ENCODE results near the gene NFYC.
"Not testable (repeated sequence)": the region's sequence is repeated elsewhere in the genome, so short reads cannot be mapped to it uniquely, and the experiment has no call there.

The NFYC gene

DNA sequence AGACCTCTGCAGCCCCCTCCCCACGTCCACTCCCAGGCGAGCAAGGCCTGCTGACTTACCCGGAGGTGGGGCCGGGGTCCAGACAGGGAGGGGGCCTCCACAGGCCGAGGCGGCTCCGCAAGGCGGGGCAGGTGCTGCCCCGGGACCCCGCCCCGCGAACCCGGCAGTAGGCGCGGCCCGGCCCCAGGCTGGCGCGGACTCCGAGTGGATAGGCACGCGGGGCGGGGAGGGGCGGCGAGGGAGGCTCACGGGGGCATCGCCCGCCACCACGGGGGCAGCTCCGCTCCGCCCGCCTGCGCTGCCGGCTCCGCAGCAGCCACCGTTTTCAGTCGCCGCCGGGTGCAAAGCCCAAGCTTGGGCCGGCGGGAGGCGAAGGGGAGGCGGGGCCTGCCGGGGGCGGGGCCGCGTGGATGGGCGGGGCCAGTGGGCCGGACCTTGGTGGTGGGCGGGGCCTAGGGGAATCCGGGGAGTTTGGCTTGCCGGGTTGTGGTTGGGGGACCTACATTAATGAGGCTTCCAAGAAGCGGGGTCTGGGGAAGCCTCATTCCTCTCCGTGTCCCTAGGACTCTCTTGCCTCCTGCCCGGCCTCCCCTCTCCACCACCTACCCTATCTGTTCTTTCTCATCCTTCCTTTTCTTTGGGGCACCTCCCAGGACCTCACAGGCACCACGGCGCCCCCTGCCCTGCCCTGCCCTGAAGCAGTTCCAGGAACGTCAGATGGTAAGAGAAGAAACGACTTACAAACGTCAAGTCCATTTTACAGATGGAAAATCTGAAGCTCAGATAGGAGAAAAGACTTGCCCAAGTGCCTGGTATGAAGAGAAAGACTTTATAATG, 26.0 kb upstream of the NFYC start, which contains the start of gene RIMS3:
RIMS3 (minus strand) TSS at position 348 of the 837 bp plus-strand sequence. CDS start 23,757 bp downstream, outside the sequence.
- DNase-seq: peak; percentile 64

DNA sequence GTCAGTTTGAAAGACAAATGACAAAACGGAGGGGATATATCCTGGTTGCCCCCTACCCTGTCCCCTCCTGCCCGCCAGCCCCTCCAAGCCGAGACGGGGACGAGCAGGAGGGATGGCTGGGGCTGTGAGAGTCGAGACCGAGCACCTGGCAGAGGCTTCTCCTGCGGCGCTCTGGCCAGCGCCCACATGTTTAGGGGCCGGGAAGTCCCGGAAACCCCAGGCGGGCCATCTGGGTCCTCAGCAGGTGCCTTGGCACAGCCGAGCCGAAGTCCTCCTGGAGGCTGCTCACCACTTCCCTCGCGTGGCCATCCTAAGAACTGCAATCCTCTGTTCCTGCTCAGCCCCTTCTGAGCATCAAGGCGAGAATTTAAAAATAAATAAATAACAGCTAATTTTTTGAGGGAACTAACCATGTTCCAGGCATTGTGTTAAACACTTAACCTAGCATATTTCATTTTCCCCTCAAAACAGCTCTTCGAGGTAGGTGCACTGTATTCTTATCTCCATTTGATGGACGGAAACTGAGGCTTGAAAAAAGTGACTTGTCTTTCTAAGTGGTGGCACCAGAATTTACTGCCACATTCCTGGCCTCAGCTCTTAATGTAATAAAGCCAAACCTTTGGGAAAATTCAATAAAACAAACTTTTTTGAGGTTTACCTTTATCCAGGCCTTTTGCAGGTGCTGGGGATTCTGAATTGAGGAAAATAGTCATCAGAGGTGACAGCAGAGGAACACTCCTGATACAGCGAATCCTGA, 22.6 kb upstream of the NFYC start:
- DNase-seq: peak; percentile 60

- no peak for DNase-seq
These were observed 18.1 kb upstream of the NFYC start for GRCh38 chr1:40673452-40673851.

DNA sequence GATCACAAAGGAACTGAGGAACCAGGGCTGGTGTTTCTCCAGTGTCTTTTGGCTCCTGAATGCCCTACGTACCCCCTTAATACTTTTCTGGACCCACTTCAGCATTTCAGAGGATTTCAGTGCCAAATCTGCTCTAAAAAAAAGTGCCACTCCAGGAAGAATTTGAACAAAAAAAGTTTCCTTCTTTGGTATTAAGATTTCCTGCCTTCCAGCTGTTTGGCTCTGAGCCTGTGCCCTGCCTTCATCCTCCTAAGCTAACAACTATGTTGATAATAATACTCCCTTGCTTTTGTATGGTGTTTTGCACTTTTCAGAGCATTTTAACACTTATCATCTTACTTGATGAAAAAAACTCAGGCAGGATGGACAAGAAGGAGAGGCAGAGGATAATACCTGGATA, 15.0 kb upstream of the NFYC start:
- no peak for DNase-seq

DNA sequence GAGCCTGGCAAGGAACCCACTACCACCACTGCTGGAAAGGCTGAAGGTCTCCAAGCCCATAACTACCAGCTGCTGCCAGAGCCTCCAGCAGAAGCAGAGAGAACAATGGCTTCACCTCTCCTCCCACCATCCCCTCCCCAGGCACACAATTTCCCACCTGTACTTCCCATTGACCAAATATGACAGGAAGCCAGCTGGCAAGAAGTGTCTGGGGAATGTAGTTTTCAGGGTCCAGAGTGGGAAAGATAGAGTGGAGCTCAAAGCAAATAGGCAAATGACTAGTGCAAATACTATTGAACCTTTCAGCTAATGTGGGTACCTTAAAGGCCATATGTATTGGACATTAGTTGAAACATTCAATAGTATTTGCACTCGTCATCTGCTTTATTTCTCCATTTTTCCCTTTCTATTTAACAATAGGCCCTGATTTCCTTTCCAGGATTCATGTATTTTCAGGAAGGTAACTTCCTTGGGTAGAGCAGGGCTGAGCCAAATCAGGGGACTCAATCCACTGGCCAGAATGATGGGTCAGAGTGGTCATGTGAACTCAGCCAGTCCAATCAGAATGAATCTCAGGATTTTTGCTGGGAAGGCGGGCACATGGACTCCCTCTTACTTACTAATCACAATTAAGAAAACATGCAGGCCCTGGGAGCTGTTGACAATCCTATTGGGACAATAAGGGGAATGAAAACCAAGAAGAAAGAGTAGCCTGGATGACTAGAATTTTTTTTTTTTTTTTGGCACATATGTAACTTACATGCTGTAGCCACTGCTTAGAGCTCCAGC, 12.1 kb upstream of the NFYC start:
- DNase-seq: no peak

GRCh38 chr1:40684669-40685068, 6.8 kb upstream of the NFYC start:
- peak; percentile 73 for DNase-seq

DNA sequence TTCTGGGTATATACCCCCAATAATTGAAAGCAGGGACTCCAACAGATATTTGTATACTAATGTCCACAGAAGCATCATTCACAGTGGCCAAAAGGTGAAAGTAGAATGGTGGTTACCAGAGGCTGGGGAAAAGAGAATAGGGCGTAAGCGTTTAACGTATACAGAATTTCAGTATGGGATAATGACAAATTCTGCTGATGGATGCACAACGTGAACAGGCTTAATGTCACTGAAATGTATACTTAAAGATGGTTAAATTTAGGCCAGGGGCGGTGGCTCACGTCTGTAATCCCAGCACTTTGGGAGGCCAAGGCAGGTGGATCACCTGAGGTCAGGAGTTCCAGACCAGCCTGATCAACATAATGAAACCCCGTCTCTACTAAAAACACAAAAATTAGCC, 4.4 kb upstream of the NFYC start:
- DNase-seq: no peak

DNA sequence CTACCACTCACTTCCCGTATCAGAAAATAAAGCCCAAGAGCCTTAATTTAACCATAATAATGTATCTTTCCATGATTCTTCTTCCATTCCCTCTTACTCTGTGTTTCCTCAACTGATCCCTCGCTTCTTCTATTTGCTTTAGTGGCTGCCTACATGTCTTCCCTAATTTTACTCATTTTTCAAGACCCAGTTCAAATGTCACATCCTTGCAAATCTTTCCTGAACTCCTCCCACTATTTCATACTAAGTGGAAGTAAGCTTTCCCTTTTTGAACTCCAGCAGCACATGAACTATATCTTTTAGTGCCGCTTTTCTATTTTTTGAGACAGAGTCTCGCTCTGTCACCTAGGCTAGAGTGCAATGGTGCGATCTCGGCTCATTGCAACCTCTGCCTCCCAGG, 3.8 kb upstream of the NFYC start:
- no peak for DNase-seq

- no peak for DNase-seq
These were observed 1.8 kb upstream of the NFYC start for GRCh38 chr1:40689737-40690136.

- DNase-seq: no peak
These were observed 550 bp upstream of the NFYC start for GRCh38 chr1:40690771-40691537.

- no peak for DNase-seq
These were observed 958 bp downstream of the NFYC start for GRCh38 chr1:40692429-40692895.

- DNase-seq: no peak
These were observed 1.9 kb downstream of the NFYC start for GRCh38 chr1:40693425-40693824.

GRCh38 chr1:40694353-40694874, 2.9 kb downstream of the NFYC start:
- DNase-seq: no peak

DNA sequence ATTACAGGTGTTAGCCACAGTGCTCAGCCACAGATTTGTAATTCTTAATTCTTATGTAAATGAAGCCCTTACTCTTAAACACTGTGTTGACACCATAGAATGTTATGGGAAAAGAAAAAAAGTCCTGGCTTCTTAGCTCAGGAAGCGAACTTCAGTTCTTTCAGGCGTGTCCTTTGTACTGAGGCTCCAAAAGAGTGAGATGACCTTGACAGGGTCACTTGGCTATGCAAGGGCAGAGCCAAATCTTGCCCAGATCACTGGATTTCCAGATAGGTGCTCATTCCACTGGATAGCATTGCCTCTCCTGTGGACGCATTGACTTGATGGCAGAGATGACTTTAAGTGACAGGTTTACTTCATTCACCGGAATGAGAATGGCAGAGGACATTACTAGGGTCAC, 4.8 kb downstream of the NFYC start:
- no peak for DNase-seq

GRCh38 chr1:40697436-40697835, 5.9 kb downstream of the NFYC start:
- no peak for DNase-seq

- DNase-seq: no peak
These were observed 8.3 kb downstream of the NFYC start for GRCh38 chr1:40699787-40700186.

- no peak for DNase-seq
These were observed 10.2 kb downstream of the NFYC start for GRCh38 chr1:40701684-40702083.

- not testable (repeated sequence) for DNase-seq
These were observed 11.3 kb downstream of the NFYC start for GRCh38 chr1:40702810-40703209.

DNA sequence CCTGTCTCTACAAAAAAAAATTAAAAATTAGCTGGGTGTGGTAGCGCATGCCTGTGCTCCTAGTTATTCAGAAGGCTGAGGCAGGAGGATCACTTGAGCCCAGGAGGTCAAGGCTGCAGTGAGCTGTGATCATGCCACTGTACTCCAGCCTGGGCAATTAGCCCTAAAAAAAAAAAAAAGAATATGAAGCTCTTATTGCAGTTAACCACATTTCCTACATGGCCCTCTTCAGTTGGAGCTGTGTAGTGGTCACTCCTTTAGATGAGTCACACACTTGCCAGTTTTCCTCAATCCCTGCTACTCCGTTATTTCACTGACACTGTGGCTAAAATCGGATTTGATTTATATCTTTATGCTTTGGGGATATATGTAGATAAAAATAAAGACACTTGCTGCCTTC, 11.8 kb downstream of the NFYC start:
- DNase-seq: peak; percentile 73

- no peak for DNase-seq
These were observed 13.6 kb downstream of the NFYC start for GRCh38 chr1:40704817-40705733.

DNA sequence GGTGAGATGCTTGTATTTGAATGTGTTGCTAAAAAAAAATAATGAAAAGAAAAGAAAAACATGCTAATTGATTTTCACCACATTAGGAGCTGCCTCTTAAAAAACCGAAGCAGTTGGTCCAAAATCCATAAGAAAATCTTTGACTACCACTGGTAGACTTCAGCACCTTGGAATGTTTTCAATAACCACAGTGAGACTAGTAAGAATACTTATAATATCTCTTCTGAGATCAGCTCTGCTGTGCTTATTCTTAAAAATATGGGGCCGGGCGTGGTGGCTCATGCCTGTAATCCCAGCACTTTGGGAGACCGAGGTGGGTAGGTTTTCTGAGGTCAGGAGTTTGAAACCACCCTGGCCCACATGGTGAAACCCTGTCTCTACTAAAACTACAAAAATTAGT, 15.1 kb downstream of the NFYC start:
- DNase-seq: no peak

Data from MV-4-11 (cell line).